NCI-H526 (cell line): ENCODE results near the gene TAS2R46.
A peak's percentile ranks its signal among the peaks of the same experiment; 100 is the strongest.
"Not testable (repeated sequence)": the region's sequence is repeated elsewhere in the genome, so short reads cannot be mapped to it uniquely, and the experiment has no call there.

Source experiments
- DNase-seq, 2 experiments: peaks; one replicate each; lab custom pipeline; 2025; lab: John Stamatoyannopoulos, UW

The TAS2R46 gene

DNA sequence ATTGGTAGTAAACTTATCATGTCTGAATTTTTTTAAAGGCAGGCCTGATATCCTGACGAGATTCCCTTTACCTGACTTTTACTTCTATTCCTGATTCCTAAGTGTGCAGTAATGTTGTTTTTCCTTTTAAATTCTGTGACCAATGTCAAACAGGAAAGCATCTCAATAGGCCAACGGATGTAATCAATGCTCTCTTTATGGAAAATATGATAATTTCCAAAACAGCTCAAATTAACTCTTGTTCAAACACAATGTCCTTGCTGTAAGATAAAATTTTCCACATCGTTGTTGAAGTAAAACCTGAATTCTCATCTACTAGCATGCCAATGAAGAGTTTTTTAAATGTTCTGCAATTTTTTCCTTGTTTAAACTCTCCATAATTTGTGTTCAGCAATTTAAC is 22.9 kb downstream of the TAS2R46 start:
- DNase-seq = no peak

DNA sequence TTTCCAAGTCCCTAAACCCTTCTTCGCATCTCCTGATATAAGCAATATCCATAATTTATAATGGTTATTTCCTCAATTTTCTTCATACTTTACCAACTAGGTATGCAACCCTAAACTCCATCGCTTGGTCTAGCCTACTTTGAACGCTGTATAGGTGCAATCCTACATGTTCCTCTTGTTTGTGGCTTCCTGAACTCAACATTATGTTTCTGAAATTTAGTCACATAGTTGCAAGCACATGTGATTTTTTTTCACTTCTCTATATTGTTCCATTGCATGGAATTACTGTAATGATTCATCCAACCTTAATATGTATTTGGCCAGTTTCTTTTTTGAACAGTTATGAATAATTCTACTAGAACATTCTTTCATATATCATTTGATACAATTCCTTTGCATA is 28.1 kb downstream of the TAS2R46 start:
- DNase-seq = not testable (repeated sequence)

- DNase-seq = no peak
These were observed 30.8 kb downstream of the TAS2R46 start, which contains the start of gene TAS2R31 for GRCh38 chr12:11031307-11031706. TSS of gene TAS2R31 (minus strand) at chr12:11031407. CDS start at chr12:11031335, 72 bp downstream.

GRCh38 chr12:11026118-11026517 is 36.0 kb downstream of the TAS2R46 start:
- no peak for DNase-seq

- no peak for DNase-seq
These were observed 38.7 kb downstream of the TAS2R46 start for GRCh38 chr12:11023387-11023786.

GRCh38 chr12:11022520-11022919 is 39.6 kb downstream of the TAS2R46 start, which contains the start of gene TAS2R19:
TSS of gene TAS2R19 (minus strand) at chr12:11022620. CDS start at chr12:11022571, 49 bp downstream.
- no peak for DNase-seq

DNA sequence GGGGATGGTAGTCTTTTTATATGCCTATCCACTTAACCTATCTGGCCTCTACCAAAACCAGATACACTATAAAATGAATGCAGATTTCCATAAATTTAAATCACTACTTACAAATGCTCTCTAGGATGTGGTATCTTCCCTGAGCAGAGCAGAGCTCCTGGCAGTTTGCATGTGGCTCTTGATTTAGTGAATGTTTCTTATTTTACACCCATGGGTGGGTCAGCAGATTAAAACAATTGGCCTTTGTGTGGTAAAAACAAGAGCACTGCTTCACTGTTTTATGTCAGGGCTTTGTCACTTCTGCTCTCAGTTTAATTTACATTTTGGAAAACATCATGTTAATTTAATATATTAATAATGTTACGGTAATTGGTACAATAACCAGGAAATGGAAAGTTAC is 45.2 kb downstream of the TAS2R46 start:
- peak; percentile 90 to 92 for DNase-seq

DNA sequence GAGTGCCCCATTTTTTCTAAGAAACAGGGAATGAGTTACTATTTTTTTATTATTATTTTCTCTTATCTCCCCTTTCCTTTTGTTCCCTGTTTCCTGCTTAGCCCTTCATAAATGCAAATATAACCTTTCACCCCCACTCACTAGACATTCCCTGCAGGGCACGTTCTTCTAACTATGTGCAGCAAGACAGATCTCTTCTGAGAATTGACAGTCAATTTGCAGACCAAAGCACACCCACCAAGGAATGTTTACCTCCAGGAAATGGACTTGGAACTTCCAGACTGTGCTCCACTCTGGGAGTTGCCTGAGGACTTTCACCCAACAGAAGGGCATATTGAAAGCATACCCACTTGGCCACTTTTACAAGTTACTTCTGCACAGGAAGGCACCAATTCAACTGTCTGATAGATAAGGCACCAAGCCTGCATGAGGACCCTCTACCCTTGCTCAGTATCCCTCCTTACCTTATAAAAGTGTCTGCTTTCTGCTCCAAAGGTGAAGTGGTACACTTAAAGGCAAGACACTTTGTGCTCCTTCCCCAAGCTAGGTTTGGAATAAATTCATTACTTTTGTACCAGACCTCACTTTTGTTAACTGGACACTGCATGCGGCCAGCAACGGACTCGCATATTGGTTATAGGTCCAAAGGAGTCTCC is 46.2 kb downstream of the TAS2R46 start:
- no peak for DNase-seq

GRCh38 chr12:11014234-11014633 is 47.9 kb downstream of the TAS2R46 start:
- DNase-seq = no peak
